ENCODE data around the gene DEXI.
"Not testable (repeated sequence)": the region's sequence is repeated elsewhere in the genome, so short reads cannot be mapped to it uniquely, and the experiment has no call there.

The DEXI gene

GRCh38 chr16:10966559-10966958 is 24.3 kb upstream of the DEXI start:
- not testable (repeated sequence) for H3K9me3 ChIP-seq (replicated peaks; ENCODE audit: low read length); H3K27me3 ChIP-seq (ENCODE audit: control insufficient read depth, insufficient read depth, low read length); H3K4me1 ChIP-seq (ENCODE audit: control insufficient read depth, insufficient read depth, low read length); H3K4me3 ChIP-seq (ENCODE audit: low read length); H3K9ac ChIP-seq (ENCODE audit: low read depth, low read length); H3K4me2 ChIP-seq (ENCODE audit: low read length)
- peaks cover 23% of the 10 kb centered on the region for H3K36me3 ChIP-seq (ENCODE audit: insufficient read depth, low read length)

GRCh38 chr16:10966129-10966528 is 23.9 kb upstream of the DEXI start:
- no peak overlapping the region for H3K4me2 ChIP-seq (ENCODE audit: low read length)
- peaks cover 13% of the 10 kb centered on the region for H3K4me1 ChIP-seq (ENCODE audit: control insufficient read depth, insufficient read depth, low read length)
- H3K9me3 ChIP-seq (replicated peaks; ENCODE audit: low read length) = no peaks in the 10 kb centered on the region
- H3K36me3 ChIP-seq (ENCODE audit: insufficient read depth, low read length) = peaks cover 21% of the 10 kb centered on the region
- H3K9ac ChIP-seq (ENCODE audit: low read depth, low read length) = no peak overlapping the region
- no peaks in the 10 kb centered on the region for H3K27me3 ChIP-seq (ENCODE audit: control insufficient read depth, insufficient read depth, low read length)
- no peak overlapping the region for H3K4me3 ChIP-seq (ENCODE audit: low read length)

GRCh38 chr16:10965440-10966061 is 23.3 kb upstream of the DEXI start:
- Histone ChIP-seq H3K27me3 (ENCODE audit: control insufficient read depth, insufficient read depth, low read length) (no peaks in the 10 kb centered on the region), H3K4me1 (ENCODE audit: control insufficient read depth, insufficient read depth, low read length) (peaks cover 19% of the 10 kb centered on the region), H3K9me3 (replicated peaks; ENCODE audit: low read length) (no peaks in the 10 kb centered on the region), H3K4me3 (ENCODE audit: low read length) (no peak overlapping the region), H3K4me2 (ENCODE audit: low read length) (no peak overlapping the region), H3K36me3 (ENCODE audit: insufficient read depth, low read length) (peaks cover 15% of the 10 kb centered on the region), H3K9ac (ENCODE audit: low read depth, low read length) (no peak overlapping the region)

DNA sequence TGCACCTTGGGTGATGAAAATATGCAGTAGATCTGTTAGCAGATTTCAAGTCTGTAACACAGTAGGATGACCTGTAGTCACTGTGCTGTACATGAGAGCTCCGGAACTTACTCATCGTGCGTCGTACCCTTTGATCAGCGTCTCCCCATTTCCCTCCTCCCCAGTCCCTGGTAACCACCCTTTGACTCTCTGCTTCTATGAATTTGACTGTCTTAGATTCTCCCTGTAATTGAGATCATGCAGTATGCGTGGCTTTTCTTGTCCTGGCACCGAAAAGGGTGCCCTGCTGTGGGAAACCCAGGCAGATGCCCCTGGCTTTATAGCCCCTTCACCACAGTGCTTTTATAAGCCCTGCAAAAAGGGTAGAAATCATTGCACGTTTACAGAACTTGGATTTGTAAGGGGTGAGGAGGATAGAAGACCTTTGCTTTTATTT is 22.6 kb upstream of the DEXI start:
- H3K36me3 ChIP-seq (ENCODE audit: insufficient read depth, low read length) = peaks cover 15% of the 10 kb centered on the region
- no peaks in the 10 kb centered on the region for H3K9me3 ChIP-seq (replicated peaks; ENCODE audit: low read length)
- H3K4me3 ChIP-seq (ENCODE audit: low read length) = no peak overlapping the region
- H3K27me3 ChIP-seq (ENCODE audit: control insufficient read depth, insufficient read depth, low read length) = no peaks in the 10 kb centered on the region
- peaks cover 24% of the 10 kb centered on the region for H3K4me1 ChIP-seq (ENCODE audit: control insufficient read depth, insufficient read depth, low read length)
- H3K9ac ChIP-seq (ENCODE audit: low read depth, low read length) = no peak overlapping the region
- H3K4me2 ChIP-seq (ENCODE audit: low read length) = no peak overlapping the region

- no peak overlapping the region for H3K9ac ChIP-seq (ENCODE audit: low read depth, low read length)
- no peaks in the 10 kb centered on the region for H3K27me3 ChIP-seq (ENCODE audit: control insufficient read depth, insufficient read depth, low read length)
- peaks cover 15% of the 10 kb centered on the region for H3K36me3 ChIP-seq (ENCODE audit: insufficient read depth, low read length)
- no peak overlapping the region for H3K4me3 ChIP-seq (ENCODE audit: low read length)
- H3K9me3 ChIP-seq (replicated peaks; ENCODE audit: low read length) = no peaks in the 10 kb centered on the region
- peak overlapping the region; percentile 44 for H3K4me2 ChIP-seq (ENCODE audit: low read length)
- peaks cover 24% of the 10 kb centered on the region for H3K4me1 ChIP-seq (ENCODE audit: control insufficient read depth, insufficient read depth, low read length)
These were observed 22.0 kb upstream of the DEXI start for GRCh38 chr16:10964039-10964890.

DNA sequence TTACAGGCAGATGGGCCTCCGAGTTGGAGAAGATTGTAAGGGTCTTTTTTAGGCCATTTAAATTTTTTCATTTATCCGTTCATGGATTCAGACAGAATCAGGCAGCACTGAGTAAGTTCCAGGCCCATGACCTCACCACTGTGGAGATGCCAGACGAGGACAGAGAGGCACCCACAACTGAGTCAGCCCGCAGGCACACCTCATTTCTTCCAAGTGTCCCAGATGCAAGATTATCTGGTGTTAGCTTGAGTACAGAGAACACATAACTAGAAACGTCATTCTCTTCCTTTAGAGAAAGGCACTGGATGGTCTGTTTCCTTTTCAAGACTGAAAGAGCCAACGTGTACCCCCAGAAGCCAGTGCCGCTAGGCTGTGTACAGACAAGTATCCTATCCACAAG is 19.0 kb upstream of the DEXI start:
- H3K4me1 ChIP-seq (ENCODE audit: control insufficient read depth, insufficient read depth, low read length) = peaks cover 44% of the 10 kb centered on the region
- peak overlapping the region; percentile 57 for H3K9ac ChIP-seq (ENCODE audit: low read depth, low read length)
- peak overlapping the region; percentile 11 for H3K4me3 ChIP-seq (ENCODE audit: low read length)
- peaks cover 12% of the 10 kb centered on the region for H3K36me3 ChIP-seq (ENCODE audit: insufficient read depth, low read length)
- H3K4me2 ChIP-seq (ENCODE audit: low read length) = peak overlapping the region; percentile 59
- H3K27me3 ChIP-seq (ENCODE audit: control insufficient read depth, insufficient read depth, low read length) = no peaks in the 10 kb centered on the region
- no peaks in the 10 kb centered on the region for H3K9me3 ChIP-seq (replicated peaks; ENCODE audit: low read length)

GRCh38 chr16:10959161-10959560 is 16.9 kb upstream of the DEXI start:
- Histone ChIP-seq H3K4me3 (ENCODE audit: low read length) (no peak overlapping the region), H3K9me3 (replicated peaks; ENCODE audit: low read length) (no peaks in the 10 kb centered on the region), H3K27me3 (ENCODE audit: control insufficient read depth, insufficient read depth, low read length) (no peaks in the 10 kb centered on the region), H3K36me3 (ENCODE audit: insufficient read depth, low read length) (peaks cover 10% of the 10 kb centered on the region), H3K9ac (ENCODE audit: low read depth, low read length) (no peak overlapping the region), H3K4me1 (ENCODE audit: control insufficient read depth, insufficient read depth, low read length) (peaks cover 42% of the 10 kb centered on the region), H3K4me2 (ENCODE audit: low read length) (no peak overlapping the region)

GRCh38 chr16:10957771-10958482 is 15.7 kb upstream of the DEXI start:
- Histone ChIP-seq H3K9ac (ENCODE audit: low read depth, low read length) (no peak overlapping the region), H3K4me2 (ENCODE audit: low read length) (peak overlapping the region; percentile 18), H3K9me3 (replicated peaks; ENCODE audit: low read length) (no peaks in the 10 kb centered on the region), H3K4me1 (ENCODE audit: control insufficient read depth, insufficient read depth, low read length) (peaks cover 42% of the 10 kb centered on the region), H3K36me3 (ENCODE audit: insufficient read depth, low read length) (peaks cover 2% of the 10 kb centered on the region), H3K4me3 (ENCODE audit: low read length) (no peak overlapping the region), H3K27me3 (ENCODE audit: control insufficient read depth, insufficient read depth, low read length) (no peaks in the 10 kb centered on the region)

GRCh38 chr16:10954903-10955302 is 12.6 kb upstream of the DEXI start:
- H3K9ac ChIP-seq (ENCODE audit: low read depth, low read length) = no peak overlapping the region
- no peaks in the 10 kb centered on the region for H3K36me3 ChIP-seq (ENCODE audit: insufficient read depth, low read length)
- no peak overlapping the region for H3K4me2 ChIP-seq (ENCODE audit: low read length)
- no peaks in the 10 kb centered on the region for H3K9me3 ChIP-seq (replicated peaks; ENCODE audit: low read length)
- no peaks in the 10 kb centered on the region for H3K27me3 ChIP-seq (ENCODE audit: control insufficient read depth, insufficient read depth, low read length)
- no peak overlapping the region for H3K4me3 ChIP-seq (ENCODE audit: low read length)
- peaks cover 35% of the 10 kb centered on the region for H3K4me1 ChIP-seq (ENCODE audit: control insufficient read depth, insufficient read depth, low read length)

DNA sequence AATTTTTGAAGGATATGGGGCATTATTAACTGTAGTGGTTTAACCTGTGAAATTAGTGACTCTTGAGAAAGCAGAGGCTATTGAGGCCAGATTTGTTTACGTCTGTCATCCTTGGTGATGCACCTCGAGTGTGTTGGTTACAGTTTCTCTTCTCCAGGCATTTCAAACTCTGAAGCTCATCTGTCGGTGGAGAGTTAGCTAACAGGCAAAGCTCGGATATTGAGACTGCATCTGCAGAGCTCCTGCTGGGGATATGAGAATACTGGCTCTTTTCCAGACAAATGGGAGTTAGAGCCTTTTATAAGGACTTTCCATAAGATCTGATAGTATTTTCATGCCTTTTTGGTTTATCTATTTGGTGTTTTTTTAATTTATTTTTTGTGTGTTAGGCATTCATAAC is 8.8 kb upstream of the DEXI start:
- no peak overlapping the region for H3K9ac ChIP-seq (ENCODE audit: low read depth, low read length)
- no peaks in the 10 kb centered on the region for H3K9me3 ChIP-seq (replicated peaks; ENCODE audit: low read length)
- no peaks in the 10 kb centered on the region for H3K27me3 ChIP-seq (ENCODE audit: control insufficient read depth, insufficient read depth, low read length)
- H3K4me1 ChIP-seq (ENCODE audit: control insufficient read depth, insufficient read depth, low read length) = peaks cover 34% of the 10 kb centered on the region
- no peak overlapping the region for H3K4me3 ChIP-seq (ENCODE audit: low read length)
- no peak overlapping the region for H3K4me2 ChIP-seq (ENCODE audit: low read length)
- no peaks in the 10 kb centered on the region for H3K36me3 ChIP-seq (ENCODE audit: insufficient read depth, low read length)

GRCh38 chr16:10950393-10950792 is 8.1 kb upstream of the DEXI start:
- no peaks in the 10 kb centered on the region for H3K27me3 ChIP-seq (ENCODE audit: control insufficient read depth, insufficient read depth, low read length)
- peaks cover 40% of the 10 kb centered on the region for H3K4me1 ChIP-seq (ENCODE audit: control insufficient read depth, insufficient read depth, low read length)
- no peak overlapping the region for H3K4me3 ChIP-seq (ENCODE audit: low read length)
- no peaks in the 10 kb centered on the region for H3K36me3 ChIP-seq (ENCODE audit: insufficient read depth, low read length)
- H3K9me3 ChIP-seq (replicated peaks; ENCODE audit: low read length) = no peaks in the 10 kb centered on the region
- H3K4me2 ChIP-seq (ENCODE audit: low read length) = peak overlapping the region; percentile 7
- H3K9ac ChIP-seq (ENCODE audit: low read depth, low read length) = no peak overlapping the region
